ENCODE measurements around the gene DOCK2. TPM values are rescaled to one million over a fixed set of nuclear protein-coding genes. Genes with fewer than 3 reads are reported as not detected.

The DOCK2 gene
- total and polyA plus RNA-seq, 9 of the 15 experiments (the other 6 are each of a cell fraction or from before 2014, with no cell fraction given): 4.5 to 42.6 (median 20.5) TPM

- no peak overlapping the region for H3K27ac ChIP-seq (ENCODE audit: extremely low read depth, low read depth, low read length)
- H2AFZ ChIP-seq (ENCODE audit: low read depth, low read length): no peak overlapping the region
- POLR2A ChIA-PET: interaction anchor here (1.3 kb wide), 1 partner anchor 9 kb away, joined by 5 read pairs; no protein-coding TSS in a partner anchor
- WGBS (ENCODE audit: insufficient coverage, low coverage, missing lambda C conversion rate): 10% methylated on average over 8 of the region's 8 CpGs
- intact Hi-C loops (cut with micrococcal nuclease) (no loop called here), in situ Hi-C loops (cut with MboI) (no loop called here)
- CTCF ChIA-PET (ENCODE audit: low intra/inter-chr PET ratio): no interaction called here
- no peaks in the 10 kb centered on the region for H3K9me3 ChIP-seq (replicated peaks; ENCODE audit: control insufficient read depth, insufficient read depth, low read depth, low read length)
- no peaks in the 10 kb centered on the region for H4K20me1 ChIP-seq (replicated peaks; ENCODE audit: control insufficient read depth, insufficient read depth, low read length)
- ATAC-seq (no peak), DNase-seq (ENCODE audit: extremely low read depth in 1 of 4, low spot score in 3 of 4) (no peak), FAIRE-seq (no peak)
- no peaks in the 10 kb centered on the region for H3K79me2 ChIP-seq (ENCODE audit: control insufficient read depth, insufficient read depth, low read length)
- H3K9me1 ChIP-seq (ENCODE audit: control insufficient read depth, insufficient read depth, low read length): no peaks in the 10 kb centered on the region
- H3K4me3 ChIP-seq: no peak overlapping the region
- H3K4me1 ChIP-seq (replicated peaks in 1 of 2; ENCODE audit: control insufficient read depth in 2 of 2, insufficient read depth in 2 of 2, low read length in 2 of 2): no peaks in the 10 kb centered on the region
- no peak overlapping the region for H3K4me2 ChIP-seq (ENCODE audit: insufficient read depth, low read length)
- no peak overlapping the region for H3K9ac ChIP-seq (ENCODE audit: insufficient read depth in 1 of 2, low read depth in 2 of 2, low read length in 2 of 2)
- H3K27me3 ChIP-seq (ENCODE audit: control insufficient read depth in 2 of 2, insufficient read depth in 2 of 2, low read length in 2 of 2): peaks cover 0 to 3% of the 10 kb centered on the region in 2 experiments; a peak in 1 of 5 replicates
- BruUV-seq (replicated peaks): no TSS peak
- H3K36me3 ChIP-seq (ENCODE audit: control insufficient read depth, insufficient read depth, low read length): no peaks in the 10 kb centered on the region
- TF ChIP-seq ELK3 (CRISPR knock-in tag; IDR thresholded peaks at IDR 0.05): no peak
- no peak for TF ChIP-seq ZNF583 (CRISPR knock-in tag; IDR thresholded peaks at IDR 0.05)
- peak; percentile 49; the same call in 1 of the 2 replicates for TF ChIP-seq HMBOX1 (IDR thresholded peaks at IDR 0.05)
- no peak for TF ChIP-seq ILK (tag; IDR thresholded peaks at IDR 0.05; ENCODE audit: borderline replicate concordance, low read depth)
- TF ChIP-seq ZNF780A (CRISPR knock-in tag; IDR thresholded peaks at IDR 0.05): no peak
These were observed 269.9 kb downstream of the DOCK2 start for GRCh38 chr5:169906745-169907649.

Data from K562 (cell line).